ENCODE measurements around the gene TIMELESS. TPM values are rescaled to one million over a fixed set of nuclear protein-coding genes. Genes with fewer than 3 reads are reported as not detected.
"Not testable (repeated sequence)": the region's sequence is repeated elsewhere in the genome, so short reads cannot be mapped to it uniquely, and the experiment has no call there.

TIMELESS gene
- total RNA-seq, 2 experiments from 2014 or later = 46.3 to 47.3 TPM

GRCh38 chr12:56425940-56426438 lies 23.2 kb downstream of the TIMELESS start:
- Mint-ChIP-seq H3K4me1 (peaks cover 11% of the 10 kb centered on the region), H3K27ac (no peak overlapping the region), H3K27me3 (no peaks in the 10 kb centered on the region), H3K4me3 (no peak overlapping the region), H3K9me3 (ENCODE audit: low read depth) (no peaks in the 10 kb centered on the region), H3K36me3 (ENCODE audit: low read depth) (peaks cover 49% of the 10 kb centered on the region)
- no peak for ATAC-seq
- ChIA-PET CTCF (interaction anchor here (1.2 kb wide), 1 partner anchor 115 kb away, joined by 3 read pairs; no protein-coding TSS in a partner anchor), POLR2A (no interaction called here)
- no peak for DNase-seq
- intact Hi-C loops (cut with DNase I, micrococcal nuclease) = no loop called here

GRCh38 chr12:56425193-56425592 lies 24.0 kb downstream of the TIMELESS start:
- Mint-ChIP-seq H3K27me3 (no peaks in the 10 kb centered on the region), H3K36me3 (ENCODE audit: low read depth) (peaks cover 54% of the 10 kb centered on the region), H3K27ac (no peak overlapping the region), H3K9me3 (ENCODE audit: low read depth) (no peaks in the 10 kb centered on the region), H3K4me1 (peaks cover 11% of the 10 kb centered on the region), H3K4me3 (no peak overlapping the region)
- ATAC-seq (peak; percentile 30), DNase-seq (no peak)
- ChIA-PET CTCF (interaction anchor here (0.6 to 1.2 kb wide), 4 partner anchors 29 to 190 kb away, joined by 3 to 5 read pairs (median 3); no protein-coding TSS in a partner anchor), POLR2A (interaction anchor here (0.6 kb wide), 1 partner anchor 12 kb away, joined by 4 read pairs; no protein-coding TSS in a partner anchor)
- intact Hi-C loops (cut with DNase I, micrococcal nuclease) = no loop called here

GRCh38 chr12:56420411-56420810 lies 28.8 kb downstream of the TIMELESS start:
- ATAC-seq (no peak), DNase-seq (no peak)
- ChIA-PET POLR2A (interaction anchor here (0.6 kb wide), 1 partner anchor 137 kb away, joined by 4 read pairs; no protein-coding TSS in a partner anchor), CTCF (no interaction called here)
- Mint-ChIP-seq H3K4me3 (no peak overlapping the region), H3K27ac (no peak overlapping the region), H3K36me3 (ENCODE audit: low read depth) (peaks cover 59% of the 10 kb centered on the region), H3K4me1 (peaks cover 7% of the 10 kb centered on the region), H3K27me3 (no peaks in the 10 kb centered on the region), H3K9me3 (ENCODE audit: low read depth) (no peaks in the 10 kb centered on the region)
- intact Hi-C loops (cut with DNase I, micrococcal nuclease) = no loop called here

GRCh38 chr12:56417739-56418138 lies 31.5 kb downstream of the TIMELESS start:
- DNase-seq (no peak), ATAC-seq (no peak)
- CTCF ChIA-PET = interaction anchor here (0.8 to 1.4 kb wide), 2 partner anchors 11 to 56 kb away, joined by 3 read pairs; no protein-coding TSS in a partner anchor
- Mint-ChIP-seq H3K4me3 (no peak overlapping the region), H3K27ac (no peak overlapping the region), H3K36me3 (ENCODE audit: low read depth) (peaks cover 39% of the 10 kb centered on the region), H3K9me3 (ENCODE audit: low read depth) (no peaks in the 10 kb centered on the region), H3K27me3 (no peaks in the 10 kb centered on the region), H3K4me1 (no peaks in the 10 kb centered on the region)
- intact Hi-C loops (cut with DNase I, micrococcal nuclease) = no loop called here
- POLR2A ChIA-PET = interaction anchor here (0.5 kb wide), 1 partner anchor 64 kb away, joined by 3 read pairs; no protein-coding TSS in a partner anchor

- Mint-ChIP-seq H3K4me3 (no peak overlapping the region), H3K27ac (no peak overlapping the region), H3K9me3 (ENCODE audit: low read depth) (no peaks in the 10 kb centered on the region), H3K27me3 (no peaks in the 10 kb centered on the region), H3K4me1 (no peaks in the 10 kb centered on the region), H3K36me3 (ENCODE audit: low read depth) (peaks cover 19% of the 10 kb centered on the region)
- intact Hi-C loops (cut with DNase I, micrococcal nuclease) = no loop called here
- POLR2A ChIA-PET = interaction anchor here (0.6 kb wide), 1 partner anchor 187 kb away, joined by 3 read pairs; no protein-coding TSS in a partner anchor
- CTCF ChIA-PET = no interaction called here
- DNase-seq (no peak), ATAC-seq (no peak)
Measured at GRCh38 chr12:56414401-56414800, 34.8 kb downstream of the TIMELESS start.

- H3K27ac Mint-ChIP-seq = no peak overlapping the region
- CTCF ChIA-PET = no interaction called here
- intact Hi-C loops (cut with DNase I, micrococcal nuclease) = no loop called here
- H3K4me1 Mint-ChIP-seq = no peaks in the 10 kb centered on the region
- ATAC-seq (no peak), DNase-seq (no peak)
- H3K9me3 Mint-ChIP-seq (ENCODE audit: low read depth) = no peaks in the 10 kb centered on the region
- POLR2A ChIA-PET = no interaction called here
- H3K27me3 Mint-ChIP-seq = no peaks in the 10 kb centered on the region
- H3K4me3 Mint-ChIP-seq = no peak overlapping the region
- peaks cover 15% of the 10 kb centered on the region for H3K36me3 Mint-ChIP-seq (ENCODE audit: low read depth)
Measured at GRCh38 chr12:56413392-56413791, 35.8 kb downstream of the TIMELESS start.

GRCh38 chr12:56411781-56412639 lies 37.2 kb downstream of the TIMELESS start:
- ATAC-seq (no peak), DNase-seq (no peak)
- H3K27ac Mint-ChIP-seq = no peak overlapping the region
- H3K4me1 Mint-ChIP-seq = no peaks in the 10 kb centered on the region
- H3K36me3 Mint-ChIP-seq (ENCODE audit: low read depth) = peaks cover 6% of the 10 kb centered on the region
- intact Hi-C loops (cut with DNase I, micrococcal nuclease) = no loop called here
- ChIA-PET CTCF (interaction anchor here (0.5 to 1.0 kb wide), 3 partner anchors 16 to 35 kb away, joined by 3 read pairs; no protein-coding TSS in a partner anchor), POLR2A (no interaction called here)
- no peaks in the 10 kb centered on the region for H3K9me3 Mint-ChIP-seq (ENCODE audit: low read depth)
- no peak overlapping the region for H3K4me3 Mint-ChIP-seq
- H3K27me3 Mint-ChIP-seq = no peaks in the 10 kb centered on the region

GRCh38 chr12:56410768-56411167 lies 38.5 kb downstream of the TIMELESS start:
- ChIA-PET POLR2A (interaction anchor here (0.6 kb wide), 2 partner anchors 64 to 81 kb away, joined by 4 to 5 read pairs; no protein-coding TSS in a partner anchor), CTCF (interaction anchor here (0.5 to 0.8 kb wide), 2 partner anchors 12 to 803 kb away, joined by 3 read pairs; no protein-coding TSS in a partner anchor)
- intact Hi-C loops (cut with DNase I, micrococcal nuclease) = no loop called here
- Mint-ChIP-seq H3K4me3 (no peak overlapping the region), H3K27me3 (no peaks in the 10 kb centered on the region), H3K4me1 (no peaks in the 10 kb centered on the region), H3K9me3 (ENCODE audit: low read depth) (no peaks in the 10 kb centered on the region), H3K36me3 (ENCODE audit: low read depth) (peaks cover 2% of the 10 kb centered on the region), H3K27ac (no peak overlapping the region)
- DNase-seq = no peak
- ATAC-seq = no peak

GRCh38 chr12:56408799-56409417 lies 40.3 kb downstream of the TIMELESS start:
- no peaks in the 10 kb centered on the region for H3K9me3 Mint-ChIP-seq (ENCODE audit: low read depth)
- CTCF ChIA-PET = interaction anchor here (0.8 kb wide), 1 partner anchor 157 kb away, joined by 3 read pairs; no protein-coding TSS in a partner anchor
- no peak overlapping the region for H3K27ac Mint-ChIP-seq
- ATAC-seq (no peak), DNase-seq (no peak)
- H3K4me3 Mint-ChIP-seq = no peak overlapping the region
- H3K4me1 Mint-ChIP-seq = no peaks in the 10 kb centered on the region
- intact Hi-C loops (cut with DNase I, micrococcal nuclease) = no loop called here
- POLR2A ChIA-PET = interaction anchor here (0.6 kb wide), 1 partner anchor 908 kb away, joined by 3 read pairs; no protein-coding TSS in a partner anchor
- H3K27me3 Mint-ChIP-seq = no peaks in the 10 kb centered on the region
- H3K36me3 Mint-ChIP-seq (ENCODE audit: low read depth) = no peaks in the 10 kb centered on the region

GRCh38 chr12:56404227-56404626 lies 45.0 kb downstream of the TIMELESS start:
- H3K9me3 Mint-ChIP-seq (ENCODE audit: low read depth); H3K27ac Mint-ChIP-seq; H3K4me1 Mint-ChIP-seq; H3K27me3 Mint-ChIP-seq; ATAC-seq; intact Hi-C loops (cut with DNase I, micrococcal nuclease); POLR2A ChIA-PET; DNase-seq; H3K4me3 Mint-ChIP-seq; CTCF ChIA-PET; H3K36me3 Mint-ChIP-seq (ENCODE audit: low read depth): not testable (repeated sequence)

- H3K27me3 Mint-ChIP-seq; H3K27ac Mint-ChIP-seq; CTCF ChIA-PET; H3K9me3 Mint-ChIP-seq (ENCODE audit: low read depth); H3K36me3 Mint-ChIP-seq (ENCODE audit: low read depth); DNase-seq; ATAC-seq; H3K4me1 Mint-ChIP-seq; intact Hi-C loops (cut with DNase I, micrococcal nuclease); H3K4me3 Mint-ChIP-seq: not testable (repeated sequence)
- POLR2A ChIA-PET = interaction anchor here (0.6 kb wide), 1 partner anchor 62 kb away, joined by 3 read pairs; no protein-coding TSS in a partner anchor
Measured at GRCh38 chr12:56401612-56402011, 47.6 kb downstream of the TIMELESS start.

Data from activated CD4-positive, alpha-beta T cell treated with anti-CD3 and anti-CD28 coated beads for 36 hours (primary cell).